ENCODE data around the gene LY9. TPM values are rescaled to one million over a fixed set of nuclear protein-coding genes. Genes with fewer than 3 reads are reported as not detected.

The LY9 gene, protein sequence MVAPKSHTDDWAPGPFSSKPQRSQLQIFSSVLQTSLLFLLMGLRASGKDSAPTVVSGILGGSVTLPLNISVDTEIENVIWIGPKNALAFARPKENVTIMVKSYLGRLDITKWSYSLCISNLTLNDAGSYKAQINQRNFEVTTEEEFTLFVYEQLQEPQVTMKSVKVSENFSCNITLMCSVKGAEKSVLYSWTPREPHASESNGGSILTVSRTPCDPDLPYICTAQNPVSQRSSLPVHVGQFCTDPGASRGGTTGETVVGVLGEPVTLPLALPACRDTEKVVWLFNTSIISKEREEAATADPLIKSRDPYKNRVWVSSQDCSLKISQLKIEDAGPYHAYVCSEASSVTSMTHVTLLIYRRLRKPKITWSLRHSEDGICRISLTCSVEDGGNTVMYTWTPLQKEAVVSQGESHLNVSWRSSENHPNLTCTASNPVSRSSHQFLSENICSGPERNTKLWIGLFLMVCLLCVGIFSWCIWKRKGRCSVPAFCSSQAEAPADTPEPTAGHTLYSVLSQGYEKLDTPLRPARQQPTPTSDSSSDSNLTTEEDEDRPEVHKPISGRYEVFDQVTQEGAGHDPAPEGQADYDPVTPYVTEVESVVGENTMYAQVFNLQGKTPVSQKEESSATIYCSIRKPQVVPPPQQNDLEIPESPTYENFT
- under 1 TPM; 0.41 to 0.71 TPM for total RNA-seq

DNA sequence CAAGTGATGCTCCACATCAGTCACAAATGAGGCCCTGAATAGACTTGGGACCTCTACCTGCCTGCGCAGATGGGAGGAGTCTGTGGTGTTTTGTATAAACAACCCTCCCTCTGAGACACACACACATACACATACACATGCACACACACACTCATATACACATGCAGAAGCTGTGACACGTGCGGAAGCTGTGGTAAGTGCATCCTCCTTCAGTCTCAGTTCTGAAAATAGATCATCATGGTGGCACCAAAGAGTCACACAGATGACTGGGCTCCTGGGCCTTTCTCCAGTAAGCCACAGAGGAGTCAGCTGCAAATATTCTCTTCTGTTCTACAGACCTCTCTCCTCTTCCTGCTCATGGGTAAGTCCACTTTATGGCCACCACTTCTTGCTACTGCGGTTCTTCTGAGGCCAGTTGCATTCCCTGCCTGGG is at the start of gene LY9:
Gene LY9 (plus strand): TSS at position 224 of the 433 bp plus-strand sequence. CDS start 14 bp downstream, at position 238.
- DNase-seq (ENCODE audit: low spot score) = no peak
- no peak for ATAC-seq (ENCODE audit: insufficient number of reproducible peaks, low FRiP score, low read depth)
- peak within 1 kb of the TSS; percentile 27 for H3K4me3 ChIP-seq
- no peaks in the 10 kb centered on the region for H3K4me1 ChIP-seq (ENCODE audit: control insufficient read depth in 1 of 2, low read depth in 2 of 2)
- no peak within 1 kb of the TSS for H3K27ac ChIP-seq
- TF ChIP-seq, protein P1, sequence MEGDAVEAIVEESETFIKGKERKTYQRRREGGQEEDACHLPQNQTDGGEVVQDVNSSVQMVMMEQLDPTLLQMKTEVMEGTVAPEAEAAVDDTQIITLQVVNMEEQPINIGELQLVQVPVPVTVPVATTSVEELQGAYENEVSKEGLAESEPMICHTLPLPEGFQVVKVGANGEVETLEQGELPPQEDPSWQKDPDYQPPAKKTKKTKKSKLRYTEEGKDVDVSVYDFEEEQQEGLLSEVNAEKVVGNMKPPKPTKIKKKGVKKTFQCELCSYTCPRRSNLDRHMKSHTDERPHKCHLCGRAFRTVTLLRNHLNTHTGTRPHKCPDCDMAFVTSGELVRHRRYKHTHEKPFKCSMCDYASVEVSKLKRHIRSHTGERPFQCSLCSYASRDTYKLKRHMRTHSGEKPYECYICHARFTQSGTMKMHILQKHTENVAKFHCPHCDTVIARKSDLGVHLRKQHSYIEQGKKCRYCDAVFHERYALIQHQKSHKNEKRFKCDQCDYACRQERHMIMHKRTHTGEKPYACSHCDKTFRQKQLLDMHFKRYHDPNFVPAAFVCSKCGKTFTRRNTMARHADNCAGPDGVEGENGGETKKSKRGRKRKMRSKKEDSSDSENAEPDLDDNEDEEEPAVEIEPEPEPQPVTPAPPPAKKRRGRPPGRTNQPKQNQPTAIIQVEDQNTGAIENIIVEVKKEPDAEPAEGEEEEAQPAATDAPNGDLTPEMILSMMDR (IDR thresholded peaks at IDR 0.05) = no peak
- H3K27me3 ChIP-seq (replicated peaks; ENCODE audit: insufficient read depth) = no peaks in the 10 kb centered on the region
- H3K36me3 ChIP-seq = no peaks in the 10 kb centered on the region
- no peaks in the 10 kb centered on the region for H3K9me3 ChIP-seq

DNA sequence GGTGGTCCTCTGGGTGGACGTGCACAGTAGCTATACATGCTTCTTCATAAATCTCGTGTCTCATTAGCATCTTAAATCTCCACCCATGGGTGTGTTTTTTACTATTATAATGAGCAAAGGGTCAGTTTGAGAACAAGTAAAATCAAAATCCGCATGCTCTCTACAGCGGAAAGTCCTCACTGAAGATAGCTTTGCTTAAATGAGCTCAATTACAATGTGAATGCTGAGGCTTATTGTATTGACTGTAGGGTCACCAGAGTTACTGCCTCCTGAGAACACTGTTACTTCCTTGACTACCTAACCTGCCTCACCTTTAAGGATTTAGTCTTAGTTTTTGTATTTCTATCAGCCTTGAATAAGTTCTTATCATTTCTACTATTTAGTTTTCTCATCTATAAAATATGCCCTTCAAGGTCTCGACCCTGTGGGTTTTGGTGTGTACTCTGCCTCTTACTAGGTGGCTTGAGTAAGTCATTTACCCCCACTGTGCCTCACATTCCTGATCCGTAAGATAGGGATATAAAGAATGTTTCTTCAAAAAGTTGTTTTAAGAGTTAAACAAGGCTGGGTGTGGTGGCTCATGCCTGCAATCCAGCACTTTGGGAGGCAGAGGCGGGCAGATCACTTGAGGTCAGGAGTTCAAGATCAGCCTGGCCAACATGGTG is 49.0 kb upstream of the LY9 start:
- ATAC-seq (ENCODE audit: insufficient number of reproducible peaks, low FRiP score, low read depth) (no peak), DNase-seq (ENCODE audit: low spot score) (no peak)
- no peak overlapping the region for H3K4me3 ChIP-seq
- H3K36me3 ChIP-seq = no peaks in the 10 kb centered on the region
- no peaks in the 10 kb centered on the region for H3K27me3 ChIP-seq (replicated peaks; ENCODE audit: insufficient read depth)
- no peak overlapping the region for H3K27ac ChIP-seq
- H3K9me3 ChIP-seq = no peaks in the 10 kb centered on the region
- H3K4me1 ChIP-seq (ENCODE audit: control insufficient read depth in 1 of 2, low read depth in 2 of 2) = no peaks in the 10 kb centered on the region
- TF ChIP-seq, protein P1 (IDR thresholded peaks at IDR 0.05) = no peak

DNA sequence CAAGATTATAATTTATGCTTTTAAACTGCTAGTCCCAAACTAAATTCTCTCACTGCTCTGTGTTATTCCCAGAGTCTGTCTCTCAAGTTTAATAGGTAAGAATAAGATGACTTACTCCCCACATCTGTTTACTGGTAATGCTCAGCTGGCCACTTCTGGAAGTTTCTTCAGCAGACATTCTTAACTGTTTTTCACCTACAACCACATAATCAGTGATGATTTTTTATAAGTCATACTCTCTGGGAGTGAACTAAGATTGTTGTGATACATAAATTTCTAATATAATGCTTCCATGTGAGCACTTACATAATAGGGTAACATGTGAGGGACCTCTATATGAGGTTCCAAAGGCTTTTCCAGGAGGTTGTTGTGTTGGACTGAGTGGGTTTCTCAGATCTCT is 48.3 kb upstream of the LY9 start:
- ATAC-seq (ENCODE audit: insufficient number of reproducible peaks, low FRiP score, low read depth) = no peak
- no peak for DNase-seq (ENCODE audit: low spot score)
- H3K27ac ChIP-seq = no peak overlapping the region
- H3K9me3 ChIP-seq = no peaks in the 10 kb centered on the region
- TF ChIP-seq, protein P1 (IDR thresholded peaks at IDR 0.05) = no peak
- H3K36me3 ChIP-seq = no peaks in the 10 kb centered on the region
- H3K4me3 ChIP-seq = no peak overlapping the region
- no peaks in the 10 kb centered on the region for H3K27me3 ChIP-seq (replicated peaks; ENCODE audit: insufficient read depth)
- H3K4me1 ChIP-seq (ENCODE audit: control insufficient read depth in 1 of 2, low read depth in 2 of 2) = no peaks in the 10 kb centered on the region

DNA sequence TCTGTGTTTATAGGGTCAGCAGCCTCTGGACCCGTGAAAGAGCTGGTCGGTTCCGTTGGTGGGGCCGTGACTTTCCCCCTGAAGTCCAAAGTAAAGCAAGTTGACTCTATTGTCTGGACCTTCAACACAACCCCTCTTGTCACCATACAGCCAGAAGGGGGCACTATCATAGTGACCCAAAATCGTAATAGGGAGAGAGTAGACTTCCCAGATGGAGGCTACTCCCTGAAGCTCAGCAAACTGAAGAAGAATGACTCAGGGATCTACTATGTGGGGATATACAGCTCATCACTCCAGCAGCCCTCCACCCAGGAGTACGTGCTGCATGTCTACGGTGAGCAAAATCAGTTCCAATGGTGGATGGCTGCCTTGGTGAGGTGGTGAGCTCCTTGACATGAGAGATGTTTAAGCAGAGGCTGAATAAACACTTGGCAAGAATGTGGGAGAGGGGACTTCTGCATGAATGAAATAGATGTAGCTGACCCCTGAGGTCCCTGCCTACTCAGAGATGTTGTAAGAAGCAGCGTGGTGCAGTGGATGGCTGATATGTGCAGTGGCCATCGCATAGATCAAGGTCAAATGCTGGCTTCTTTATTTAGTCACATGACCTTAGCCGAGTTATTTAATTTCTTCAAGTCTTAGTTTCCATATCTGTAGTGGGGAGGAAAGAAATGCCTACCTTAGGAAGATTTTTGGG is 47.6 kb upstream of the LY9 start:
- TF ChIP-seq, protein P1 (IDR thresholded peaks at IDR 0.05) = no peak
- ATAC-seq (ENCODE audit: insufficient number of reproducible peaks, low FRiP score, low read depth) = no peak
- DNase-seq (ENCODE audit: low spot score) = no peak

More for the DNA sequence above, 47.6 kb upstream of the LY9 start:
- no peaks in the 10 kb centered on the region for H3K36me3 ChIP-seq
- no peaks in the 10 kb centered on the region for H3K9me3 ChIP-seq
- H3K4me1 ChIP-seq (ENCODE audit: control insufficient read depth in 1 of 2, low read depth in 2 of 2) = no peaks in the 10 kb centered on the region
- no peak overlapping the region for H3K27ac ChIP-seq
- H3K27me3 ChIP-seq (replicated peaks; ENCODE audit: insufficient read depth) = no peaks in the 10 kb centered on the region
- no peak overlapping the region for H3K4me3 ChIP-seq

Measured in thoracic aorta (tissue), 2 donors.